ENCODE measurements around the gene CAPZB.

Gene CAPZB

GRCh38 chr1:19392221-19392620 lies 93.1 kb downstream of the CAPZB start:
- no peak overlapping the region for H3K4me3 ChIP-seq (ENCODE audit: low read depth, low read length)
- no peak for TF ChIP-seq CTCF (IDR thresholded peaks at IDR 0.05; ENCODE audit: low read depth, low read length, missing control alignments)
- no peak for DNase-seq (ENCODE audit: low read depth)
- in situ Hi-C loops (cut with HindIII; ENCODE audit: low sequenced_read_pairs) = no loop called here

- DNase-seq (ENCODE audit: low read depth) = no peak
- no peak overlapping the region for H3K4me3 ChIP-seq (ENCODE audit: low read depth, low read length)
Measured at GRCh38 chr1:19391596-19391981, 93.8 kb downstream of the CAPZB start.

GRCh38 chr1:19390901-19391595 lies 94.3 kb downstream of the CAPZB start:
- no peak overlapping the region for H3K4me3 ChIP-seq (ENCODE audit: low read depth, low read length)
- in situ Hi-C loops (cut with HindIII; ENCODE audit: low sequenced_read_pairs) = no loop called here
- peak; percentile 89 for TF ChIP-seq CTCF (IDR thresholded peaks at IDR 0.05; ENCODE audit: low read depth, low read length, missing control alignments)
- DNase-seq (ENCODE audit: low read depth) = peak; percentile 65

More at GRCh38 chr1:19391596-19391981, 93.8 kb downstream of the CAPZB start:
- no peak for TF ChIP-seq CTCF (IDR thresholded peaks at IDR 0.05; ENCODE audit: low read depth, low read length, missing control alignments)
- in situ Hi-C loops (cut with HindIII; ENCODE audit: low sequenced_read_pairs) = no loop called here

- in situ Hi-C loops (cut with HindIII; ENCODE audit: low sequenced_read_pairs) = no loop called here
- DNase-seq (ENCODE audit: low read depth) = no peak
Measured at GRCh38 chr1:19390166-19390850, 95.0 kb downstream of the CAPZB start.

GRCh38 chr1:19388980-19389379 lies 96.4 kb downstream of the CAPZB start:
- in situ Hi-C loops (cut with HindIII; ENCODE audit: low sequenced_read_pairs) = no loop called here

More at GRCh38 chr1:19390166-19390850, 95.0 kb downstream of the CAPZB start:
- no peak for TF ChIP-seq CTCF (IDR thresholded peaks at IDR 0.05; ENCODE audit: low read depth, low read length, missing control alignments)
- H3K4me3 ChIP-seq (ENCODE audit: low read depth, low read length) = no peak overlapping the region

GRCh38 chr1:19387045-19387467 lies 98.3 kb downstream of the CAPZB start:
- TF ChIP-seq CTCF (IDR thresholded peaks at IDR 0.05; ENCODE audit: low read depth, low read length, missing control alignments) = no peak
- no peak for DNase-seq (ENCODE audit: low read depth)
- no peak overlapping the region for H3K4me3 ChIP-seq (ENCODE audit: low read depth, low read length)
- in situ Hi-C loops (cut with HindIII; ENCODE audit: low sequenced_read_pairs) = no loop called here

More at GRCh38 chr1:19388980-19389379, 96.4 kb downstream of the CAPZB start:
- TF ChIP-seq CTCF (IDR thresholded peaks at IDR 0.05; ENCODE audit: low read depth, low read length, missing control alignments) = no peak
- H3K4me3 ChIP-seq (ENCODE audit: low read depth, low read length) = no peak overlapping the region
- DNase-seq (ENCODE audit: low read depth) = no peak

Data from astrocyte of the cerebellum (primary cell).